KMS-11 (cell line): ENCODE results near the gene GARS1.

Source experiments
- H2AFZ ChIP-seq: fragments of 200-600 bp; sonication (generic); 2 replicates; pipeline ENCODE4 v1.6.1; 2016; ENCODE audit warnings: antibody characterized with exemption, mixed run types, low read depth
- H3K27ac ChIP-seq: fragments of 200-600 bp; sonication (generic); 2 replicates; pipeline ENCODE4 v1.6.1; 2016; ENCODE audit warnings: mild to moderate bottlenecking, mixed run types
- H3K27me3 ChIP-seq: fragments of 200-600 bp; sonication (generic); 2 replicates; pipeline ENCODE4 v1.6.1; 2017; ENCODE audit warnings: mild to moderate bottlenecking, low read depth, mixed run types, moderate library complexity; ENCODE audit not compliant: insufficient read depth
- H3K36me3 ChIP-seq: fragments of 200-600 bp; sonication (generic); 2 replicates; pipeline ENCODE4 v1.6.1; 2017; ENCODE audit warnings: mild to moderate bottlenecking, mixed run types; ENCODE audit not compliant: insufficient read depth
- H3K4me1 ChIP-seq: fragments of 200-600 bp; sonication (generic); 2 replicates; pipeline ENCODE4 v1.6.1; 2016; ENCODE audit warnings: mild to moderate bottlenecking, low read depth, mixed run types; ENCODE audit not compliant: poor library complexity, severe bottlenecking
- H3K4me2 ChIP-seq: fragments of 200-600 bp; sonication (generic); 2 replicates; pipeline ENCODE4 v1.7.0; 2016; ENCODE audit warnings: mild to moderate bottlenecking, mixed run types
- H3K4me3 ChIP-seq: fragments of 200-600 bp; sonication (generic); IDR thresholded peaks from 2 replicates; pipeline ENCODE4 v1.6.1; 2017; ENCODE audit warnings: low read depth, low read length, mixed read lengths; ENCODE audit not compliant: insufficient read depth
- H3K79me2 ChIP-seq: fragments of 200-600 bp; sonication (generic); 2 replicates; pipeline ENCODE4 v1.6.1; 2016; ENCODE audit warnings: low read depth, mixed run types; ENCODE audit not compliant: insufficient read depth
- H3K9ac ChIP-seq: fragments of 200-600 bp; sonication (generic); 2 replicates; pipeline ENCODE4 v1.6.1; 2016; ENCODE audit warnings: mild to moderate bottlenecking, mixed run types
- H4K20me1 ChIP-seq: fragments of 200-600 bp; sonication (generic); 2 replicates; pipeline ENCODE4 v1.6.1; 2016; ENCODE audit warnings: mild to moderate bottlenecking, mixed run types; ENCODE audit not compliant: insufficient read depth
- CTCF ChIP-seq: fragments of 200-600 bp; sonication (generic); conservative IDR thresholded peaks from 2 replicates; pipeline ENCODE4 v1.6.1; 2017; ENCODE audit warnings: low read depth, mild to moderate bottlenecking, antibody characterized with exemption, low read length, moderate library complexity, mixed read lengths

The GARS1 gene

GRCh38 chr7:30663414-30663813, 68.7 kb downstream of the GARS1 start:
- Histone ChIP-seq H3K4me2 (no peak overlapping the region), H3K27ac (no peak overlapping the region), H3K79me2 (no peaks in the 10 kb centered on the region), H3K4me3 (no peak overlapping the region), H2AFZ (no peak overlapping the region), H3K9ac (no peak overlapping the region), H3K4me1 (no peaks in the 10 kb centered on the region), H4K20me1 (no peaks in the 10 kb centered on the region), H3K36me3 (no peaks in the 10 kb centered on the region), H3K27me3 (no peaks in the 10 kb centered on the region; the same call in 1 of the 2 replicates)
- TF ChIP-seq CTCF = no peak

- H3K4me2 ChIP-seq = no peak overlapping the region
- H4K20me1 ChIP-seq = no peaks in the 10 kb centered on the region
- no peaks in the 10 kb centered on the region; the same call in 1 of the 2 replicates for H3K27me3 ChIP-seq
- no peaks in the 10 kb centered on the region for H3K79me2 ChIP-seq
- no peaks in the 10 kb centered on the region for H3K4me1 ChIP-seq
- H2AFZ ChIP-seq = no peak overlapping the region
- no peak overlapping the region for H3K4me3 ChIP-seq
- no peak overlapping the region for H3K27ac ChIP-seq
- no peaks in the 10 kb centered on the region for H3K36me3 ChIP-seq
- TF ChIP-seq CTCF = no peak
- H3K9ac ChIP-seq = no peak overlapping the region
Measured at GRCh38 chr7:30664184-30664885, 69.7 kb downstream of the GARS1 start.

GRCh38 chr7:30665043-30665442, 70.4 kb downstream of the GARS1 start:
- H2AFZ ChIP-seq = no peak overlapping the region
- TF ChIP-seq CTCF = no peak
- no peak overlapping the region for H3K4me2 ChIP-seq
- H3K27me3 ChIP-seq = no peaks in the 10 kb centered on the region; the same call in 1 of the 2 replicates
- H3K9ac ChIP-seq = no peak overlapping the region
- H3K4me1 ChIP-seq = no peaks in the 10 kb centered on the region
- no peak overlapping the region for H3K27ac ChIP-seq
- H3K79me2 ChIP-seq = no peaks in the 10 kb centered on the region
- no peaks in the 10 kb centered on the region for H3K36me3 ChIP-seq
- no peaks in the 10 kb centered on the region for H4K20me1 ChIP-seq
- H3K4me3 ChIP-seq = no peak overlapping the region

DNA sequence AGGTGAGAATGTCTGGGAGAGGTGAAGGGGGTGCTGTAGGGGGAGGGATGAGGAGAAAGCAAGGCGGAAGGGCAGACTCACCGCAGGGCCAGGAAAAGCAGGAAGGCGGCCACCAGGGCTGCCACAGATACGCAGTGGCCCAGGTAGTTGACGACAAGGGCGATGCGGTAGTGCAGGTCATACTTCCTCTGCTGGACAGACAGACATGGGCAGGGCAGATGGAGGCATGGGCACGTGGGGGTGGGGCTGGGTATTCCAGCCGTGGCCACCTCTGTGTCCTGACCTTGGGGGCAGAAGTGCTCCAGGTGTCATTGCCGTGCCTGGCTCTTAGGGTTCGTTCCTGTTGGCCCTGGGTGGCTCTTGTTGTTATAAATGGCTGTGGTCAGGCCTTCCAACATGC, 70.8 kb downstream of the GARS1 start:
- Histone ChIP-seq H3K9ac (no peak overlapping the region), H3K4me2 (no peak overlapping the region), H3K36me3 (no peaks in the 10 kb centered on the region), H3K4me1 (no peaks in the 10 kb centered on the region), H4K20me1 (no peaks in the 10 kb centered on the region), H2AFZ (no peak overlapping the region), H3K4me3 (no peak overlapping the region), H3K79me2 (no peaks in the 10 kb centered on the region), H3K27me3 (no peaks in the 10 kb centered on the region; the same call in 1 of the 2 replicates), H3K27ac (no peak overlapping the region)
- no peak for TF ChIP-seq CTCF
